ENCODE results near the gene PFDN1.

PFDN1 gene

DNA sequence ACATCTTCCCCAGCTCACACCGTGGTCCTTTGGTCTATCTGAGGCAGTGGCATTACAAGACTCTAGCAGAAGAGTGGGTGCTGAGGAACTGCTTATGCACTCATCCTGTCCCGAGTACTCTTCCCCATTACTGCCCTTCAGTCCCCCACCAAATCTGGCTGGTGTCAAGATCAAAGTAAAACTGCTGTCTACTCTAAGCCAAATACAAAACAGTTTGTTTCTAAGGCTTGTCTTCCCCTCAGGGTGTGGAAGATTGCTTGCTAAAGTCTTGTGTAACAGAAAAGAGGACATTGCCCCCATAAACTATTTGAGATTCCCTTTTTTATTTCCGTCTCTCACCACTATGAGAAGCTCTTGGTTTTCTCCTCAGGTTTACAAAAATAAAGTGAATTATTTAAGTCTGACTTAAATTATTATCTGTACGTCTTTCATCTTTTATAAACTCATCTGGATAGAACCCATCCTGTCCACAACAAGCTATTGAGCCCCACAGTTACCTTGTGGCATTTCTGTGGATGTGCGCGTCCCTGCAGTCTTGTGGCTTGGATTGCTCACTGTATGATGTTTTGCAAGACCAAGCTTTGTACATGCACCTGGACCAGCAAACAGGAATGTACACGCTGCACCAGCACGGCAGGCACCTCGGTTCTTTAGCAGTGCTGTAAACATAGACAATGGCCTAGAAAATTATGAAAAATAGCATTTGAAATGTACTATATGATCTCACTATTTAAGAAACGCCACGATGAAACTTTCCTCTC lies 66.9 kb downstream of the PFDN1 start:
- DNase-seq, result no peak

DNA sequence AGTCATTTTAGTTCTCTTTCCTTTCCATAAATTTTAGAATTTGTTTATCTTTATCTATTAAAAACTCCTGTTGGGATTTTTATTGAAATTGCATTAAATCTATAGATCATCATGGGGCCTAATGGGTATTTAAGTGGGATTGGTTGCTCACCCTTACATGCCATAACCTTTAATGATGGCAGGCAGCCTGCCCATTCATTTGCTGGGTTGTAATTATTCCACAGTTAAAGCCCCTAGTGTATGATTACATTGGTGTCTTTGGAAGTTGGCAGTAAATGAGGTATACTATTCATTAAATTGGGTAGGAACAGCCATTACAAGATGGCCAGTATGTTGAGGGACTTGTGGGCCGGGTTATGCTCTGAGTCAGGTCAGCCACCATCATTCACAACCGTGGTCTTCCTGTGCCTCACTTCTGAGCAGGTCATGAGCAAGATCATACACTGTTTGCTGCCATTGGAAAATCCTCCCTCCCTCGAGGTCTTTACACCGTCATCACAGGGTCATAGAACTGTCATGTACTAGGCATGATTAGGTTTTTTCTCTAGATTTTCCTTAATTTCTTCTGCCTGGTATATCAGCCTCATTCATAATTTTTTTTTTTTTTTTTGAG lies 68.4 kb downstream of the PFDN1 start:
- DNase-seq, result no peak

DNA sequence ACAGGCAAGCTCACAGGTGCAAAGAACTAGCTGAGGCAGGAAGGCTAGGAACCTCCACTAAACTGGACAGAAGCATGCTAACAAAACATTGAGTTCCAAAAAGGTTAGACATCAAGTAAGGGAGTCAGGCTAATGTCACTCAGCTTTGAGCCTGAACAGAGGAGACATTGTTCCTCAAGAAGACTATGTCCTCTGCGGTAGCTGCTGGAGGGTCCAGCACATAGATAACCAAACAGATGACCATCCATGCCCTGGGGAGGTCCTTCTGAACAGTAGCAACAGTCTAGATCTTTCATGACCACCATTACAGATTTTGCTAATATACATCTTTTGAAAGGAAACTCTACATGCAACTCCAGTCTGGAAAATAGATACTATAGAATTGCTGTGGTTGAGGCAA lies 70.2 kb downstream of the PFDN1 start:
- no peak for DNase-seq

DNA sequence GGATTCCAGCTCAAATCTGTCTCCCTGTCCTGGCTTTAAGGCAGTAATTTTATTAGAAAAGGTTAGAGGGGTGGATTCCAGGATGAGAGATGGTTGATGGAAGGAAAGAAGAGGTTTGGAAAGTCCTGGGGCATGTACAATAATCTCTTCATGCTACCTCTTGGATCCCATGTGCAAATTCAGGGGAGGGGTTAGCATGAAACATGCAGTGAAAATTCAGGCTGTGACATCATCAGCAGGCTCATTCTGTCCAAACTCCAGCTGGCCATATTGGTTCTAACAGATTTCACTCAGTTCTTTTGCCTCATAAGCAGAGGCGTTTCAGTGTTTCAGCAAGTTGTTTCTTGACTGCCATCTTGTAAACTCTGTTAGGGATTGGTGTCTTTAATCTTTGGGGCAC lies 72.5 kb downstream of the PFDN1 start:
- no peak for DNase-seq

GRCh38 chr5:140228364-140228837 lies 74.5 kb downstream of the PFDN1 start:
- DNase-seq, result no peak

GRCh38 chr5:140227046-140227445 lies 75.9 kb downstream of the PFDN1 start:
- no peak for DNase-seq

DNA sequence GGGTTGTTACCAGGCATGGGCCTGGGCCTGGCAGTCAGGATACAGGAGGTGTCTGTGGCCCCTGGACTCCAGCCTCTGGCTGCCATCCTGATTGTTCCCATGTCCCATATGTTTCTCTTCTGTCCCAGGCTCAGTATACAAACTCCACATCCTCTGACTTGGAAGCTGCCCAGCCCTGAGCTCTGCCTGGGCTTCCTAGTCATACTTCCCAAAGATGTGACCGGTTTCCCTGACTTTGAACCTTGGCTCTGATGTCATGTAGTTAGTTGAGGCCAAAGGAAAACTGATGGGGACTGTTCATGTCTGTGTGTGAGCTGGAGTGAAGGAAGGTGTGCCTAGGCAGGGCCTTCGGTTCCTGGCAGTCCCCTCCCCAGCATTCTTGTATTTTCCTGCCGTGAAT lies 77.5 kb downstream of the PFDN1 start:
- no peak for DNase-seq

DNA sequence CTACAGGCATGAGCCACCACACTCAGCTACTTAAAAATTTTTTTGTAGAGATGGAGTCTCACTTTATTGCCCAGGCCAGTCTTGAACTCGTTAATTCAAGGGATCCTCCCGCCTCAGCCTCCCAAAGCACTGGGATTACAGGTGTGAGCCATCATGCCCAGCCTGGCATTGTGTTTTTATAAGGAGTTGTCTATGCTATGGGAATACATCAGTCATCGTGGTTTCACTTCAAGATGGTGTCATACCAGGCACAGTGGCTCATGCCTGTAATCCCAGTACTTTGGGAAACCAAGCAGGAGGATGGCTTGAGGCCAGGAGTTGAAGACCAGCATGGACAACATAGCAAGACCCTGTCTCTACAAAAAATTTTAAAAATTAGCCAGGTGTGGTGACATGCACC lies 78.2 kb downstream of the PFDN1 start:
- no peak for DNase-seq

DNA sequence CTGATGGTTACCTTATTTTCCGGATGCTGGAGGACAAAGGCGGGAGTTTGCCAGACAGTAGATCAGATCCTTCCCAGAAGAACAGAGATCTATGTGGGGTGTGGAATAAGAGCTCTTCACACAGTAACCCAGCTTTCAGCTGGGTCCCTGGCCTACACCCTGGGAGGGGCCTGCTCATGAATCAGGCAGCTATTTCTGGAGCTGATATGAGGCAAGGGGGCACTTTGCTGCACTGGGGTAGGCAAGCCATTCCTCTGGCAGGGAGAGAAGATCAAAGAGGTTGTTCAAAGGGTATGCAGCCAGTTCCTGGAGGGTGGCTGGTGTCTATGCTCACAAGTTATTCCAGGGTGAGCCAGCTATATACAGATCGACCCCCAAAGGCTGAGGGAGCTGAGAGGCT lies 79.3 kb downstream of the PFDN1 start:
- DNase-seq, result no peak

DNA sequence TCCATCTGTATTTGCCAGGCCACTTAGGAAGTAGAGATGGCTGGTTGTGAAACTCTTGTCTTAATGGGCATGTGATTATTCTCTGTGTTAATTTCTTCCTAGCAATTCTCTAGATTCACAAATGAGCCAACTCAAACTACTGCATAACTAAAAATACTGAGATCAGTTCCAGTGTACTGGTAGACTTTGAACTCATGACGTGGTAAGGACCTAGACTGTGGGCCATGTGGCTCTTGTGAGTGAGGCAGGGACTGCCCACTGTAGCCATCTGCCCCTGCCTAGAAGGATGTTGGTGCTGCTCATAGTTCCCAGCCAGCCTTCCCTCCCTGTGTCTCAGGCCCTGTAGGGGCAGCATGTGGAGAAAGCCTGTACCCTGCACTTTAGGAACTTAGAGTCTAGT lies 80.5 kb downstream of the PFDN1 start:
- DNase-seq, result no peak

GRCh38 chr5:140221697-140222223 lies 81.1 kb downstream of the PFDN1 start:
- no peak for DNase-seq

DNA sequence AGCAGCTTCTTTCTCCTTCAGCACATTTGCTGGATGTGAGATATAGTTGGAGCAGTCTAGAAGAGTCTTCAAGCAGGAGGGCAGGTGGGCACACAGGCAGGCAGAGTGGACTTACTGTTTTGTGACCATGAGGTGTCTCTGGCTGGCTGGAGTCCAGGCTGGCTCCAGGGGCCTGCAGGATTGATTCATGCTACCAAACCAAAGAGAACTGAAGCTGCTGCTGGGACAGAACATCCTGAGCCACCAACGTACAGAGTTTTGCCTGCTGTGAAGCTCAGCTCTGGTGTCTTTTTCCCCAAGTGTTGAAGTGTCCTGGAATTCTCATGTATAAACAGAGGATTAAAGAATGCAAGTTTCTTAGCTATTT lies 82.2 kb downstream of the PFDN1 start:
- DNase-seq, result no peak

- DNase-seq, result no peak
Measured at GRCh38 chr5:140220032-140220697, 82.7 kb downstream of the PFDN1 start.

GRCh38 chr5:140219068-140219991 lies 83.6 kb downstream of the PFDN1 start:
- no peak for DNase-seq

- DNase-seq, result no peak
Measured at GRCh38 chr5:140217299-140218026, 85.4 kb downstream of the PFDN1 start.

DNA sequence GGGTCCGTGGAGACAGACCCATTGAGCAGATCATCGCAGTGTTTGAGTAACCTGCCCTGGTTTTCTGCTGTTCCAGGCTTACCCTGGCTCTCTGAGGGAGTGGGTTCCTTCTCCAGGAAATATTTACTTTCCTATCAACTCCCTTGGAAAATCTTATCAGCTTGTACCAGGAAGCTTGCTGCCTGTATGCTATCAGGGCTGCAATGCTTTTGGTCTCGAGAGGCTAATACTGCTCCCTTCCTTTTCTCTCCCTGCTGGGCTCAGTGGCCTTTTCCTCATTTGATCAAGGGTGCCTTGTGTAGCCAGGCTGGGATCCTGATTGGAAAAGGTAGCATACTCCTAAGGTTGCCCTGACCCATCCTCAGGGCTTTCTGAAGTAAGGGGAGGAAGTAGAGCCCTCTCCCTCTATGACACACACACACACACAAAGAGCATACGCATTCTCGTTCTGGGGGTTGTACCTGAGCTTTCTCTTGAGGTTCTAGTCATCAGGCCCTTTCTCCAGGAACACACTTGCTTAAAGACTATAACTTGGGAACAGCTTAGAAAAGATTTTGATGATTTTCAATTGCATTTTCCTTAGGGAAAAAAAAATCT lies 86.3 kb downstream of the PFDN1 start:
- no peak for DNase-seq

DNA sequence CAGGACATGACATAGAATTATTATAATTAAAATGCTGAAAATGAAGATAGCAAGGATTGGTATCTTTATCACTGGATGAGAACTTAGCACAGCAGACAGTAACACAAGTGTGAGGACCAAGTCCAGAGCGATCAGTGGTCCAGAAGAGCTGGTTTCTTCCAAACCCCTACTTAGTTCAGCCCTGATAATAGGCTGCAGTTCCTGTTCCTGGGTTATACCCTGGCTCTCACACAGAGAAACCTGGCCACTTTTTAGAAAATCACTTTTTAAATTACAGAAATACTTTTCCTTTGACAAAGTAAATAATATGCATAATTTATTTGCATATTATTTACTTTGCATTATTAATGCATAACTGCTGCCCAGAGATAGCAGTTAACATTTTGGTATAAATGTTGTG lies 87.6 kb downstream of the PFDN1 start:
- no peak for DNase-seq

DNA sequence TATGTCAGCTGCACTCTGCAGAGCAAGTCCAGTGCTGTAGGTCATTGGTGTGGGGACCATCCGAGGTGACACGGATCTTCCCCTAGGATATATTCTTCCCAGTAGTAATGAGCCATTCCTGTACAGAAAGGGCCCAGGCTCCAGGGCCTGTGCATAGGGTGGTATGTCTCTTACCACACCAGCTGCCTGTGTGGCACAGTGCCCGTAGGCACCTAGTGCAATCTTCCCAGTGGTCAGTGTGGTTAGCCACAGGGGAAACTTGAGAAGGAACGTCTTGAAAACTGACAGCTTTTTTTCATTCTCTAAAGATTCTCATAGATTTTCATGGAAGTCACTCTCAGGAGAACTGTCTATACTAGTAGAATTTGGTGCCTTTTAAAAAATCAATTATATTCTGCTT lies 88.1 kb downstream of the PFDN1 start:
- no peak for DNase-seq

DNA sequence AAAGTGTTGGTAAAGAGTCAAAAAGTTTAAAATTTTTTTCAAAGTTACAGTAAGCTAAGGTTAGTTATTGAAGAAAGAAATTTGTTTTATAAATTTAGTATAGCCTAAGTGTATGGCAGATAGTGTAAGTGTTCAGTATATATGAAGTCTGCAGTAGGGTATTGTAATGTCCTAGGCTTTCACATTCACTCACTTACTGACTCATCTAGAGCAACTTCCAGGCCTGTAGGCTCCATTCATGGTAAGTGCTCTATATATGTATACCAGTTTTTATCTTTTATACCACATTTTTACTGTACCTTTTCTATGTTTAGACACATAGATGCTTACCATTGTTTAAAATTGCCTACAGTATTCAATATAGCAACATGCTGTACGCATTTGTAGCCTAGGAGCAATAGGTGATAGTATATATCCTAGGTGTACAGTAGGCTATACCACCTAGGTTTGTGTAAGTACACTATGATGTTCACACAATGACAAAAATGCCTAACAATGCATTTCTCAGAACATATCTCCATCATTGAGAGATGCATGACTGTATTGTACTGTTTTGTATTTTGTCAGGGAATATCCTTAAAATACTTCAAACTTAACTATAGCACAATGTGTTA lies 89.4 kb downstream of the PFDN1 start:
- no peak for DNase-seq

- DNase-seq, result no peak
Measured at GRCh38 chr5:140208065-140208464, 94.8 kb downstream of the PFDN1 start.

- DNase-seq, result no peak
Measured at GRCh38 chr5:140207250-140207964, 95.5 kb downstream of the PFDN1 start.

Data from activated naive CD4-positive, alpha-beta T cell treated with anti-CD3 and anti-CD28 coated beads, Interleukin-2, amount 50 U/mL, for 16 hours (primary cell).